ENCODE measurements around the gene DNAJC22. TPM values are rescaled to one million over a fixed set of nuclear protein-coding genes. Genes with fewer than 3 reads are reported as not detected.
"Not testable (repeated sequence)": the region's sequence is repeated elsewhere in the genome, so short reads cannot be mapped to it uniquely, and the experiment has no call there.

DNAJC22 gene
- total and polyA plus RNA-seq, 9 donors: 0.02 to 2.5 (median 0.14) TPM

DNA sequence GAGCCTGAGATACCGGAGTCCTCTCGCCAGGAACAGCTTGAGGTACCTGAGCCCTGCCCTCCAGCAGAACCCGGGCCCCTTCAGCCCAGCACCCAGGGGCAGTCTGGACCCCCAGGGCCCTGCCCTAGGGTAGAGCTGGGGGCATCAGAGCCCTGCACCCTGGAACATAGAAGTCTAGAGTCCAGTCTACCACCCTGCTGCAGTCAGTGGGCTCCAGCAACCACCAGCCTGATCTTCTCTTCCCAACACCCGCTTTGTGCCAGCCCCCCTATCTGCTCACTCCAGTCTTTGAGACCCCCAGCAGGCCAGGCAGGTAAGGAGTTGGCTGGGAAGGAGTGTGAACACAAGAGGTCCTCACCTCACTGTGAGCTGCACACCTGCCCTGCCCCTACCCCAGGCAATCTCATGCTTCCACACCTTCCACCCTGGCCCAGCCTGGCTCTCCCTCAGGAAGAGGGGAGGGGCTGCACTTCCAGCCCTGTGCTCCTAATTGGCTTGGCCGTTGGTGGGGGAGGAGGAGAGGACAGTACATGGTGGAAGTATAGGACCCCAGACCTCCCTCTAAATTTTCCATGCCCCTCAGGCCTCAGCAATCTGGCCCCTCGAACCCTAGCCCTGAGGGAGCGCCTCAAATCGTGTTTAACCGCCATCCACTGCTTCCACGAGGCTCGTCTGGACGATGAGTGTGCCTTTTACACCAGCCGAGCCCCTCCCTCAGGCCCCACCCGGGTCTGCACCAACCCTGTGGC, 15.9 kb upstream of the DNAJC22 start:
- Histone ChIP-seq H3K36me3 (ENCODE audit: control insufficient read depth, insufficient read depth, low read length) (peaks cover 28% of the 10 kb centered on the region), H3K27me3 (ENCODE audit: control insufficient read depth, insufficient read depth, low read length) (peaks cover 47% of the 10 kb centered on the region), H3K9me3 (replicated peaks; ENCODE audit: control insufficient read depth, low read depth, low read length) (no peaks in the 10 kb centered on the region), H3K4me1 (ENCODE audit: control insufficient read depth, insufficient read depth, low read length) (peaks cover 25% of the 10 kb centered on the region), H3K4me3 (ENCODE audit: low read length) (no peak overlapping the region), H3K27ac (ENCODE audit: low read length) (no peak overlapping the region)
- WGBS (ENCODE audit: insufficient coverage): 75% methylated on average over 8 of the region's 14 CpGs
- DNase-seq: peak; percentile 3

DNA sequence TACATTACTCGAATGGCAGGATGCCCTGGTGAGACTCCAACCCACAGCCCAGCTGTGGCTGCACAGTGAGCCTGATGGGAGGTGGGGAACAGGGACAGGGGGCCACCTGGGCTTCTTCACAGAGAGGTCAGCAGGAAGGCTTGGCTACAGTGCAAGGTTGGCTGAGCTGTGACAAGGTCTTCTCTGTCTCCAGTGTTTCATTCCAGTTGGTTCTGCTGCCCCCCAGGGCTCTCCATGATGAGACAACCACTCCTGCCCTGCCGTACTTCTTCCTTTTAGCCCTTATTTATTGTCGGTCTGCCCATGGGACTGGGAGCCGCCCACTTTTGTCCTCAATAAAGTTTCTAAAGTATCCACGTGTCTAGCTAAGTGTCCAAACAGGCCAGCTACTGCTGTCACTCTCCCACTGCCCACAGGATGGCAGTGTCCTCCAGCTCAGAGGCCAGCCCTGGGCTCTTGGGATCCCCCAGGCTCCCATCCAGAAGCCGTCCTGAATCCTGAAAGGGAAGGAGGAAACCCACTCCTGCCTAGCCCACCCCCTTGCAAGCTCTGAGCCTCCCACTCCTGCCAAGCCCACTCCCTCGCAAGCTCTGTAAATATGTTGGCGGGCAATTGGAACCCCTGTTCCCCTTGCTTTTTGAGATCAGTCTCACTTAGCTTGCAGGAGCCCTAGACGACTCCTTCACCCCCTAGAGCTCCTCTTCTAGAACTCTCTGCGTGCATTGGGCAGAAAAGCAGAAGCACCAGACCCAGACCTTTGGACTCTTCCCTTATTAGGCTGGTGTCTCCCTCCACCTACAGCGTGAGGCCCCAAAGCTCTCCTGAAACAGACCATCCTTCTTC, 15.1 kb upstream of the DNAJC22 start:
- Histone ChIP-seq H3K4me3 (ENCODE audit: low read length) (no peak overlapping the region), H3K4me1 (ENCODE audit: control insufficient read depth, insufficient read depth, low read length) (peaks cover 27% of the 10 kb centered on the region), H3K27me3 (ENCODE audit: control insufficient read depth, insufficient read depth, low read length) (peaks cover 55% of the 10 kb centered on the region), H3K27ac (ENCODE audit: low read length) (no peak overlapping the region), H3K9me3 (replicated peaks; ENCODE audit: control insufficient read depth, low read depth, low read length) (no peaks in the 10 kb centered on the region), H3K36me3 (ENCODE audit: control insufficient read depth, insufficient read depth, low read length) (peaks cover 20% of the 10 kb centered on the region)
- 23% methylated on average over 9 of the region's 11 CpGs for WGBS (ENCODE audit: insufficient coverage)
- peak; percentile 85 for DNase-seq

DNA sequence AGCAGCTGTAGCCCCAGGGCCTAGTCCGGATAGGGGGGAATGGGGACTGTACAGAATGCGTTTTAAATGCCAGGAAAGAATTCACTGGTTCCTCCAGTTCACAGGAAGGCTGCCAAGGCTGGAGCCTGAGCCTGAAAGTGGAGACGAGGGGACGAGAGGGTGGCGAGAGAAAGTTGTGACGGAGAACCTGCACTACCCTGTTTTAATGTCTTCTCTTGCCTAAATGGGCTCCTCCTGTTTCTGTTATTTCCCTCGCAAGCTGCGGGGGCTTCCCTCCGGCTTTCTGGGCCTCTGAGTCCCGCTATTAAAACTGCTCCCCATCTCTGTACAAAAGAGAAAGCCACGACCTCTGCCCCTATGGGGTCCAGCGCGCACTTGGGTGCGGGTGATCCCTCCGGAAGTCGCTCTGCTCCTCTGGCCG, 14.2 kb upstream of the DNAJC22 start:
- peak; percentile 46 for DNase-seq
- Histone ChIP-seq H3K27me3 (ENCODE audit: control insufficient read depth, insufficient read depth, low read length) (peaks cover 64% of the 10 kb centered on the region), H3K27ac (ENCODE audit: low read length) (no peak overlapping the region), H3K9me3 (replicated peaks; ENCODE audit: control insufficient read depth, low read depth, low read length) (no peaks in the 10 kb centered on the region), H3K4me1 (ENCODE audit: control insufficient read depth, insufficient read depth, low read length) (peaks cover 34% of the 10 kb centered on the region), H3K4me3 (ENCODE audit: low read length) (no peak overlapping the region), H3K36me3 (ENCODE audit: control insufficient read depth, insufficient read depth, low read length) (peaks cover 12% of the 10 kb centered on the region)
- 18% methylated on average over 6 of the region's 17 CpGs for WGBS (ENCODE audit: insufficient coverage)

DNA sequence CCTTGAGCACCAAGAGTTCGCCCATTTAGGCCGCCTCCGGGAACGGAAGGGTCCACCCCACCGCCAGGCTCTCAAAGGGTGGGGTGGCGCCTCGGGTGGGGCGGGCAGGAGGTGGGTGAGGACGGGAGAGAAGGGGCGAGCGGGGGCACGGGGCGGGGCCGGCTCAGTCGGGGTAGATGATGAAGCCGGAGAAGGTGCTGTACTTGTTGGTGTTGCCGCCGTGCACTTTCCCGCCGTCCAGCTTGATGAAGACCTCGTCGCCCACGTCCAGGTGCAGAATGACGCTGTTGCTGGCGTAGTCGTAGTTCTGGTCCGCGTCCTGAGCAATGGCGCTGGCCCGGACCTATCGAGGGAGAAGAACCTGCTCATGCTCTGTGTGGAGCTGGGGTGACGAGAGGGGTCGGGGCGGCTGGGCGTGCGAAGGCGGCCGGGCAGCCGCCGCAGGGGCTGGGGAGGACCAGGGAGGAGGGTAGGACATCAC, 13.8 kb upstream of the DNAJC22 start:
- DNase-seq: no peak
- Histone ChIP-seq H3K27me3 (ENCODE audit: control insufficient read depth, insufficient read depth, low read length) (peaks cover 68% of the 10 kb centered on the region), H3K9me3 (replicated peaks; ENCODE audit: control insufficient read depth, low read depth, low read length) (no peaks in the 10 kb centered on the region), H3K4me3 (ENCODE audit: low read length) (no peak overlapping the region), H3K36me3 (ENCODE audit: control insufficient read depth, insufficient read depth, low read length) (peaks cover 12% of the 10 kb centered on the region), H3K27ac (ENCODE audit: low read length) (no peak overlapping the region), H3K4me1 (ENCODE audit: control insufficient read depth, insufficient read depth, low read length) (peaks cover 38% of the 10 kb centered on the region)
- WGBS (ENCODE audit: insufficient coverage): 7% methylated on average over 34 of the region's 40 CpGs

DNA sequence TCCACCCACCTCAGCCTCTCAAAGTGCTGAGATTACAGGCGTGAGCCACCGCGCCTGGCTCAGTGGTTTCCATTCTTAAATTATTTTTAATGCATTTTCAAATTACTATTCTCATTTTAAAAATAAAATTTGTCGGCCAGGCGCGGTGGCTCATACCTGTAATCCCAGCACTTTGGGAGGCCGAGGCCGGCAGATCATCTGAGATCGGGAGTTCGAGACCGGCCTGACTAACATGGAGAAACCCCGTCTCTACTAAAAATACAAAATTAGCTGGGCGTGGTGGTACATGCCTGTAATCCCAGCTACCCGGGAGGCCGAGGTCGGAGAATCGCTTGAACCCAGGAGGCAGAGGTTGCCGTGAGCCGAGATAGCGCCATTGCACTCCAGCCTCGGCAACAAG, 12.9 kb upstream of the DNAJC22 start:
- not testable (repeated sequence) for DNase-seq; H3K27ac ChIP-seq (ENCODE audit: low read length); H3K4me3 ChIP-seq (ENCODE audit: low read length); H3K9me3 ChIP-seq (replicated peaks; ENCODE audit: control insufficient read depth, low read depth, low read length)
- 43% methylated on average over 9 of the region's 21 CpGs for WGBS (ENCODE audit: insufficient coverage)
- peaks cover 77% of the 10 kb centered on the region for H3K27me3 ChIP-seq (ENCODE audit: control insufficient read depth, insufficient read depth, low read length)
- H3K36me3 ChIP-seq (ENCODE audit: control insufficient read depth, insufficient read depth, low read length): peaks cover 12% of the 10 kb centered on the region
- H3K4me1 ChIP-seq (ENCODE audit: control insufficient read depth, insufficient read depth, low read length): peaks cover 38% of the 10 kb centered on the region

DNA sequence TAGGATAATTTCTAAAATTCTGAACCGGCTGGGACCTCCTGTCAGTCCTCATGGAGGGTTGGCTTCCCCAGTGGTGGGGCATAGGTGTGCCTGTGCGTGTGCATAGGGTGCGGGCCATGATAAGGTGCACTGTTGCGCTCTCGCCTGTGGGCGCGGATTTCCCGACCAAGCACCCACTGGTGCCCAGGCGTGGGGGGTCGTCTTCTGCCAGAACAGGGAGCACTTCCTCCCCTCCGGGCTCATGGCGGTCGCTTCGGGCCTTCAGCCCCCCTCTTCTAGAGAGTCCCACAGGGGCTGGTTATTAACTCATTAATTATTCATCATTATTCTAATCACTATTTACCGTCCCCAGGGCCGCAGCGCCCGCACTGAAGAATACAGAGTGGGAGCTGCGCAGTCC, 12.5 kb upstream of the DNAJC22 start:
- no peak for DNase-seq
- H3K36me3 ChIP-seq (ENCODE audit: control insufficient read depth, insufficient read depth, low read length): peaks cover 8% of the 10 kb centered on the region
- peaks cover 38% of the 10 kb centered on the region for H3K4me1 ChIP-seq (ENCODE audit: control insufficient read depth, insufficient read depth, low read length)
- H3K4me3 ChIP-seq (ENCODE audit: low read length): no peak overlapping the region
- H3K27ac ChIP-seq (ENCODE audit: low read length): no peak overlapping the region
- 23% methylated on average over 16 of the region's 19 CpGs for WGBS (ENCODE audit: insufficient coverage)
- H3K27me3 ChIP-seq (ENCODE audit: control insufficient read depth, insufficient read depth, low read length): peaks cover 81% of the 10 kb centered on the region
- no peaks in the 10 kb centered on the region for H3K9me3 ChIP-seq (replicated peaks; ENCODE audit: control insufficient read depth, low read depth, low read length)

DNA sequence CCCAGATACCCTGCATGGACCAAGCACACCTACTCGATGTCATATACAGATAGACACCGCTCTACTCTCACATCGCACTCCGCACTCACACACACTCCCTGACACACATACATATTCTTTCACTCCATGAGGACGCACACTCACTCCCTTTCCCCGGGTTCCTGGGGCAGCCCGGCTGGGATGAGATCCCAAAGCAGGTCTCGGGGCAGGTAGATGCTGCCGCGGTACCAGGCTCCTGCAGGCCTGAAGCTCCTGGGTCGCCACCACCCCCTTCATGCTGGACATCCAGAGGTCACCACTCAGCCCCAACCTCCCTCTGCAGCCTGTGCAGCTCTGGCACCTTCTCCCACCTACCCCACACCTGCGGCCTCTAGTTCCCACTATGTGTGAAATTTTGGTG, 12.0 kb upstream of the DNAJC22 start:
- Histone ChIP-seq H3K27me3 (ENCODE audit: control insufficient read depth, insufficient read depth, low read length) (peaks cover 86% of the 10 kb centered on the region), H3K9me3 (replicated peaks; ENCODE audit: control insufficient read depth, low read depth, low read length) (no peaks in the 10 kb centered on the region), H3K27ac (ENCODE audit: low read length) (no peak overlapping the region), H3K4me3 (ENCODE audit: low read length) (no peak overlapping the region), H3K4me1 (ENCODE audit: control insufficient read depth, insufficient read depth, low read length) (peaks cover 42% of the 10 kb centered on the region), H3K36me3 (ENCODE audit: control insufficient read depth, insufficient read depth, low read length) (peaks cover 7% of the 10 kb centered on the region)
- 39% methylated on average over 11 of the region's 12 CpGs for WGBS (ENCODE audit: insufficient coverage)
- DNase-seq: no peak

DNA sequence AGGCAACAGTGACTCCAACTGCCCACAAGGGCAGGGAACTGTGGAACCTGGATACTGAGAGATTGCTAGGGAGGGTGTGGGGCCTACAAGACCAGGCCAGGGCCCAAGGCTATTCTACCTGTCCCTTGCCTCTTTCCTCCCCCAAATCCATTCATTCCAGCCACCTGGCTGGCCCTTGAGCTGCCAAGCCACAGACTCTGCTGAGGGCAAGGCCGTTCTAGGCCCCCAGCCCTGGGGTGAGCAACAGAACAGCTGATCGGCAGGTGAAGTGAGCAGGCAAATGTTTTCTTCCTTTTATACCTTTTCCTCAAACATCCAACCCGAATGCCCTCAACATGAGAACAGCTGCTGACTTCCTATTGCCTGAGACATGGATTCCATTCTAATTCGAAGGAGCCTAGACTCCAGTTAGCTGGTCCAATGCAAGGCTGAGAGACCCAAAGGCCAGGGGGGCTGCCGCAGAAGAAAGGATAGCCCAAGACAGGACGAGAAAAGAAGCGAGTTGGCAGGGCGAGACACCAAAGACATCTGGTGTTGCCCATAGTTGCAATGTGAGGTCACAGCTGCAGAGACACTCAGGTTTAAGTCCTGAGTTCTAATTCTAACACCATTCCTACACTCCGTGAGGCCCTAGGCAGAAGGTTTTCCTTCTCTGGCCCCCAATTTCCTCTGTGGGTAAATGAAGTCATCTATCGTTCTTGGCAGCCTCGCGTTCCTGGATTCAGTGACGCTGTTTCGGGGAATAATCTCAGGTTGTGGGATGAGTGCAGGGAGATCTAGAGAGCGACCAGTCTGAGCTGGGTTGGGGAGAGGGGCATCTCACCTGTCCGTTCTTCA, 11.4 kb upstream of the DNAJC22 start:
- no peak overlapping the region for H3K4me3 ChIP-seq (ENCODE audit: low read length)
- 42% methylated on average over 11 of the region's 16 CpGs for WGBS (ENCODE audit: insufficient coverage)
- H3K27ac ChIP-seq (ENCODE audit: low read length): no peak overlapping the region
- H3K4me1 ChIP-seq (ENCODE audit: control insufficient read depth, insufficient read depth, low read length): peaks cover 45% of the 10 kb centered on the region
- peak; percentile 24 for DNase-seq
- peaks cover 92% of the 10 kb centered on the region for H3K27me3 ChIP-seq (ENCODE audit: control insufficient read depth, insufficient read depth, low read length)
- no peaks in the 10 kb centered on the region for H3K9me3 ChIP-seq (replicated peaks; ENCODE audit: control insufficient read depth, low read depth, low read length)
- peaks cover under 1% of the 10 kb centered on the region for H3K36me3 ChIP-seq (ENCODE audit: control insufficient read depth, insufficient read depth, low read length)

DNA sequence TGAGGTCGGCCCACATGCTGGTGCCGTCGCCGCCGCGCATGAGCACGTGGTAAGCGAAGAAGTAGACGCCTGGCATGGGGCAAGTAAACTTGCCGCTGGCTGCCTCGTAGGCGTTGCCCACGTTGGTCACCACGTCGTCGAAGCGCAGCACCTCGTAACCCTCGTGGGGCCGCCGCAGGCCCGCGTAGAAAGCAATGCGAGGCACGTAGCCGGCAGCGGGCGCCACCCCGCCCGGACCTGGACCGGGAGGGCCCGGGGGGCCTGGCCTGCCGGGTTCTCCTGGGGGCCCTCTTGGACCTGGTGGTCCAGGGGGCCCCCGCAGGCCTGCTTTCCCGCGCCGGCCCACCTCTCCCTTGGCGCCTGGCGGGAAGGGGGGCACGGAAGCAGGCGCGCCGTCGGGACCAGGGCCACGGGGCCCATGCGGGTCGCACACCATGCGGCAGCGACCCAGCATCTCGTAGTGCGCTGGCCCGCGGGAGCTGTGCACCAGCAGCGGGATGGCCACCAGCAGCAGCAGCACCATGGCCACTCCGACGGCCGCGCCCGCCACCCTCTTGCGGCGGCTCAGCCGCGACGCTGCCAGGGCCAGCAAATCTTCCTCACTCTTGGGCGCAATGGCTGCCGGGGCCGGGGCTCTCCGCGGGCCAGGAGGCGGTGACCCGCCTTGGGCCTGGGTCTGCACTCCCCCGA, 10.6 kb upstream of the DNAJC22 start:
- Histone ChIP-seq H3K9me3 (replicated peaks; ENCODE audit: control insufficient read depth, low read depth, low read length) (no peaks in the 10 kb centered on the region), H3K27me3 (ENCODE audit: control insufficient read depth, insufficient read depth, low read length) (peaks cover 100% of the 10 kb centered on the region), H3K36me3 (ENCODE audit: control insufficient read depth, insufficient read depth, low read length) (no peaks in the 10 kb centered on the region), H3K4me1 (ENCODE audit: control insufficient read depth, insufficient read depth, low read length) (peaks cover 41% of the 10 kb centered on the region), H3K4me3 (ENCODE audit: low read length) (no peak overlapping the region), H3K27ac (ENCODE audit: low read length) (no peak overlapping the region)
- WGBS (ENCODE audit: insufficient coverage): 6% methylated on average over 72 of the region's 72 CpGs
- DNase-seq: no peak
